Raji (cell line): ENCODE results near the gene CCDC66.

ENCODE experiments used
- POLR2A ChIP-seq: IDR thresholded peaks from 2 replicates; pipeline ENCODE4 v1.6.1; 2011; ENCODE audit warnings: low read depth, low read length, control low read depth; ENCODE audit not compliant: insufficient read depth

The CCDC66 gene

GRCh38 chr3:56613016-56613415 lies 56.0 kb downstream of the CCDC66 start:
- no peak for TF ChIP-seq POLR2A

- no peak for TF ChIP-seq POLR2A
Measured at GRCh38 chr3:56616478-56617006, 59.6 kb downstream of the CCDC66 start.

GRCh38 chr3:56620371-56620770 lies 63.4 kb downstream of the CCDC66 start:
- no peak for TF ChIP-seq POLR2A

- TF ChIP-seq POLR2A: no peak
Measured at GRCh38 chr3:56621681-56622080, 64.7 kb downstream of the CCDC66 start.

- no peak for TF ChIP-seq POLR2A
Measured at GRCh38 chr3:56622381-56622780, 65.4 kb downstream of the CCDC66 start.

GRCh38 chr3:56624725-56625124 lies 67.8 kb downstream of the CCDC66 start:
- no peak for TF ChIP-seq POLR2A

- TF ChIP-seq POLR2A: no peak
Measured at GRCh38 chr3:56629047-56629446, 72.1 kb downstream of the CCDC66 start.

GRCh38 chr3:56629451-56629850 lies 72.5 kb downstream of the CCDC66 start:
- TF ChIP-seq POLR2A: no peak

DNA sequence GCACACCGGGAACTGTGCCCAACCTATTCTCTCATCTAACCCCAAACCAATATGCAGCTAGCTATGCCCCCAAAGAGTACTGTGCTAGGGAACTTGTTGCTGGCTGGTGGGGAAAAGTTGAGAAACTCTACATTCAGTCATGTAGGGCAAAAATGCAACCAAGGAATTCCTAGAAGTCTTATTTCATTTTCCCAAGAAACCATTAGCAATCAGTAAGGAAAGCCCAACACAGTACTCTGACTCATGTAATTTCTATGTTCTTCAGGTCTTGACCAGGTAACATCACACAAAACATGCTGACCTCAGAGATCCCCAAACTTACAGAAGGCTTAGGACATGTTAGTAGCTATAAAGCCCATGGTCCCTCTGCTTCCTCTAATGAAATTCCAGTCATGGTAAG lies 74.0 kb downstream of the CCDC66 start:
- TF ChIP-seq POLR2A: no peak

GRCh38 chr3:56633181-56633580 lies 76.2 kb downstream of the CCDC66 start:
- no peak for TF ChIP-seq POLR2A

DNA sequence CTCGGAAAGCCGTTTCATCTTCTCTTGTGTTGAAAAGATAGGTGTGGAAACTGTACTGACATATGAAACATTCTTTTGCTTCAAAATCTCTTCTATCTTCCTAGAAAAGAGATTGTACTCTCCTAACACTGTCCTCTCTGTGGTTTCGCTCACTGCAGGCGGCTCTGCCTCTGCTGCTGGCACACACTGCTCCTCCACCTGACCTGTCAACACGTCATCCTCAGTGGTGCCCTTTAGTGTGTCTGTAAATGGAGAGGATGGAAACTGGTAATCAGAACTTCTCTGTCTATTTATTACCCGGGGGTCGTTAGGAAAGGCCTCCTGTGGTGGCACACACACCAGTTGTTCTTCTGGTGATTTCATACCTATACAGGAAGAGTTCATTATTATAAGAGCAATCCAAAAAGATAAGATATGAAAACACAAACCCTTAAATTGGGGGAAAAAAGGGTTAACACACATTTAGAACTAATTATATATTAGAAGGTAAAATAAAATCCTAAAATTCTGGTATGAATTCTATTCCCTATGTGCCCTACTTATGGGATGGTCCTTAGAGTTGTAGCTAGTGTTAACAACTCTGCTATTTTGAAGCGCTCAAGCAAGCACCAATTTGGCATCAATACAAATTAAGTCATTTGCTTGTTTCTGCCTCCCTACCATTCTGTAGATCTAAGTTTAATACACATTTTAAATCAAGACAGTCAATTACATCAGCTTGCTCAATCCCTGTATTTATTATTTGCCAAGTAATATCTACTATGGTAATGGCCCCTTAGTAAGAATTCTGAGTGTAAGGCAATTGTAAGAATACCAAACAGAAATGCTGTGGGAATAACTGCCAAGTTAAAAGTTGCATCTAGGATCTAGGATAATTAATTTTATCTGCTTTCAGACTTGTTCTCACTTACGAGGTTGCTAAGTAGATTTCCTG lies 76.9 kb downstream of the CCDC66 start:
- no peak for TF ChIP-seq POLR2A

GRCh38 chr3:56645407-56645806 lies 88.4 kb downstream of the CCDC66 start:
- TF ChIP-seq POLR2A: no peak

GRCh38 chr3:56654460-56654859 lies 97.5 kb downstream of the CCDC66 start:
- TF ChIP-seq POLR2A: no peak

DNA sequence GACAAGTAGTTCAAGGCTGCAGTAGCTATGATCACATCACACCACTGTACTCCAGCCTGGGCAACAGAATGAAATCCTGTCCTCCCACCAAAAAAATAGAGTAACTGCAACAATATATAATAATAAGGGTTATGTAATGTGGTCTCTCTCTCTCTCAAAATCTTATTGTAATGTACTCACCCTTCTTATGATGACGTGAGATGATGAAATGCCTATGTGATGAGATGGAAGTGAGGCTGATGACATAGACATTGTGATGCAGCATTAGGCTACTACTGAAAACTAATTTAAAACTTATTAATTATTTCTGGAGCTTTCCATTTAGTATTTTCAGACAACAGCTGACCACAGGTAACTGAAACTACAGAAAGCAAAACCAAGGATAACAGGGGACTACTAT lies 98.7 kb downstream of the CCDC66 start:
- TF ChIP-seq POLR2A: no peak

DNA sequence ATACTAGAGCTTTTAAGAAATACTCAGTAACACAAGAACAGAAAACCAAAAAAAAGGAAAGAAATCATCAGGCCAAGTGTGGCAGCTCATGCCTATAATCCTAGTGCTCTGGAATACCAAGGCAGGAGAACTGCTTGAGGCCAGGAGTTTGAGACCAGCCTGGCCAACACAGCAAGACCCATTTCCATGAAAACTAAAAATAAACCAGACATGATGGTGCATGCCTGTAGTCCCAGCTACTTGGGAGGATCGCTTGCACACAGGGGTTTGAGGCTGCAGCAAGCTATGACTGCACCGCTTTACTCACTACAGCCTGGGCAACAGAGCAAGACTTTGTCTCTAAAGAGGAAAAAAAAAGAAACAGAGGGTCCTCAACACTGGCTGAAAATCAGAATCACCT lies 107.8 kb downstream of the CCDC66 start:
- TF ChIP-seq POLR2A: no peak

GRCh38 chr3:56667973-56668579 lies 111.1 kb downstream of the CCDC66 start:
- no peak for TF ChIP-seq POLR2A
